ENCODE data around the gene THADA.

Gene THADA

GRCh38 chr2:43412114-43412753 lies 183.6 kb downstream of the THADA start:
- DNase-seq (ENCODE audit: low spot score): no peak
- TF ChIP-seq, protein P1, sequence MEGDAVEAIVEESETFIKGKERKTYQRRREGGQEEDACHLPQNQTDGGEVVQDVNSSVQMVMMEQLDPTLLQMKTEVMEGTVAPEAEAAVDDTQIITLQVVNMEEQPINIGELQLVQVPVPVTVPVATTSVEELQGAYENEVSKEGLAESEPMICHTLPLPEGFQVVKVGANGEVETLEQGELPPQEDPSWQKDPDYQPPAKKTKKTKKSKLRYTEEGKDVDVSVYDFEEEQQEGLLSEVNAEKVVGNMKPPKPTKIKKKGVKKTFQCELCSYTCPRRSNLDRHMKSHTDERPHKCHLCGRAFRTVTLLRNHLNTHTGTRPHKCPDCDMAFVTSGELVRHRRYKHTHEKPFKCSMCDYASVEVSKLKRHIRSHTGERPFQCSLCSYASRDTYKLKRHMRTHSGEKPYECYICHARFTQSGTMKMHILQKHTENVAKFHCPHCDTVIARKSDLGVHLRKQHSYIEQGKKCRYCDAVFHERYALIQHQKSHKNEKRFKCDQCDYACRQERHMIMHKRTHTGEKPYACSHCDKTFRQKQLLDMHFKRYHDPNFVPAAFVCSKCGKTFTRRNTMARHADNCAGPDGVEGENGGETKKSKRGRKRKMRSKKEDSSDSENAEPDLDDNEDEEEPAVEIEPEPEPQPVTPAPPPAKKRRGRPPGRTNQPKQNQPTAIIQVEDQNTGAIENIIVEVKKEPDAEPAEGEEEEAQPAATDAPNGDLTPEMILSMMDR (IDR thresholded peaks at IDR 0.05; ENCODE audit: extremely low read depth, missing control alignments): no peak

- DNase-seq (ENCODE audit: low spot score): no peak
These were observed 185.7 kb downstream of the THADA start for GRCh38 chr2:43410055-43410604.

DNA sequence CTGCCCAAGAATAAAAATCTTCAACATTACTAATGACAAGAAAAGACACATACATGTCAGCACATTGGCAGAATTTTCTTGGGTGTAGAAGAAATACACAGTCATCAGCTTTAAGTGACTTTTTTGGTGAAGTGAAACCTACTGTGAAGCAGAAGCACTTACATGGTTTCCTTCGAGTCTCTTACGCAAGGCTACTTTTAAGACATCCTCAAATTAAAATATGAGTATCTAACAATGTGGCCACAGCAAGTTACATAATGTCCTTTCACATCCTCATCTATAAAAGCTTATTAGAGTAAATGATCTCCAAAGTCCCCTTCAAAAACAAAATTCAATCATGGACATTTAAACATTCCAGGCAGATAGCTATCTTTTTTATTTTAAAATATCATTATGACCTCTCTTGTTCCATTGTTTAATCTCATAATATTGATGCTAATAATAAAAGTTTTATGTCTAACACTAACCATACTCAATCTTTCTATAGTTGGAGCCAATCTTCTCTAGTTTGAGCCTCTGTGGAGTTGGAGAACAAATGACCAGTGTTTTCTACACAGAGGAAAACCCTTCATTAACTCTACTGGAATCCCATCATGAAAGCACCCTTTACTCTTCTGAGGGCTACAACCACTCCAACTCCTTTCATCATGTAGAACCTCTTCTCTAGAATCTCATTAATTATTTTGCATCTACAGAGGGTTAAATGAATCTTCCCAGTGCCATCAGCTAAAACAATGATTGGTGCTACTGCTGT lies 187.3 kb downstream of the THADA start:
- peak; percentile 45 for DNase-seq (ENCODE audit: low spot score)
- TF ChIP-seq, protein P1 (IDR thresholded peaks at IDR 0.05; ENCODE audit: extremely low read depth, missing control alignments): no peak

More at GRCh38 chr2:43410055-43410604, 185.7 kb downstream of the THADA start:
- TF ChIP-seq, protein P1 (IDR thresholded peaks at IDR 0.05; ENCODE audit: extremely low read depth, missing control alignments): no peak

DNA sequence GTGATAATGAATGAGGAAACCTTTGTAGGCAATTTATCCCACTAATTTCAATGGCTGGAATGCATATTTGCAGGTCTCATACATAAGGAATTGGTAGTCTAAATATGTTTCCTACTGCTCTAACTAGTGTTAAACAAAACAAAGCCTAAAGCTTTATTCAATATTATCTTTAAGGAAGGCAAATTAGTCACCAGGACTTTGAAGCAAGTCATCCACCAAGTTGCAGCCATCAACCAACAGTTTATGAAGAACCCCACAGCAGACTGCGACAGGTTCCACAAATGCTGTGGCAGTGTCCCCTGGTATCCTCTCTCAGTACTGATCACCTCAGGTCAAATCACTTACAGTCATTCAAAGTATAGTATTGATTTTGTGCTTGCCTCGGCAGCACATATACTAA lies 187.9 kb downstream of the THADA start:
- TF ChIP-seq, protein P1 (IDR thresholded peaks at IDR 0.05; ENCODE audit: extremely low read depth, missing control alignments): no peak
- DNase-seq (ENCODE audit: low spot score): no peak

DNA sequence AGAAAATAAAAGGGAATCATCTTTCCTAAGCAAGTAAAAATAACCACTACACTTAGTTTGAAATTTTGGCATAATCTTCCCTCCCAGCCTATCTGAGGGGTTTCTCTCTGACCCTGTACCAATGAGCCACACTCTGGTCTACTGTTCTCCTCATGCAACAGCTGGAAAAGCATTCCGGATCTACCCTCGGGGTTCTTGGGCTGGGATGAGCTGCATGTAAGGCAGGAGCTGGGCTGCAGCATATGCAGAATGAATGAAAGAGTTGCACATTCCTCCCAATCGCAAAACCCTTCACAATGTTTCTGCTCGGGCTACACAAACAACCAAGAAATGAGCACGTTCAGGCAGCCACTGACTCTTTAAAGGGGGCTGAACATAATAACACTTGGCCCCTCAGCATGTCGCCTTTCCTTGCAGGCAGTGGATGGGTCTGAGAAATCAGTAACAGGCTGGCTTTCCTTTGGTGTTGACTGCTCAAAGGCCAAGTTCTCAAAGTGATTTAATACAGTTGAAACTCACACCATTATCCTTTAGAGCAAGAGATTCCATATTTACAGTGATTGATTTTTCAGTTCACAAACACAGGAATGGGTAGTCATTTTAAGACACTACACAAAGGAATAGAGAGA lies 189.1 kb downstream of the THADA start:
- DNase-seq (ENCODE audit: low spot score): no peak
- TF ChIP-seq, protein P1 (IDR thresholded peaks at IDR 0.05; ENCODE audit: extremely low read depth, missing control alignments): no peak

- TF ChIP-seq, protein P1 (IDR thresholded peaks at IDR 0.05; ENCODE audit: extremely low read depth, missing control alignments): no peak
- peak; percentile 10 for DNase-seq (ENCODE audit: low spot score)
These were observed 190.0 kb downstream of the THADA start for GRCh38 chr2:43405829-43406228.
